A673 (cell line): ENCODE measurements around the gene RSPH9. TPM values are rescaled to one million over a fixed set of nuclear protein-coding genes. Genes with fewer than 3 reads are reported as not detected.

Experiments used
- BruUV-seq: library from RNA; stranded (reverse); fragments of 400-500 nt; replicated peaks from 2 replicates; lab custom pipeline; 2021; lab: Mats Ljungman, UMichigan
- CTCF ChIA-PET: fragments of 300-600 bp; sonication (Branson Sonifier 250); formaldehyde crosslinking; loops from one replicate; lab custom pipeline; 2022; ENCODE audit warnings: antibody characterized with exemption; lab: Charles Lee
- POLR2A ChIA-PET: fragments of 300-600 bp; sonication (Branson Sonifier 250); formaldehyde crosslinking; loops from one replicate; lab custom pipeline; 2022; ENCODE audit warnings: antibody characterized with exemption; ENCODE audit not compliant: low non-redundant PET; lab: Charles Lee
- DNase-seq: peaks from one replicate; pipeline ENCODE4 v3.0.0-alpha.2; 2015; ENCODE audit warnings: low spot score
- H3K27ac ChIP-seq: fragments of 200-600 bp; sonication (generic); 2 replicates; pipeline ENCODE4 v1.5.1; 2016; ENCODE audit warnings: mixed run types, low read depth, mild to moderate bottlenecking, mixed read lengths, antibody characterized with exemption, low read length; ENCODE audit not compliant: poor library complexity, severe bottlenecking
- H3K27me3 ChIP-seq: fragments of 200-600 bp; sonication (generic); replicated peaks from 2 replicates; pipeline ENCODE4 v1.6.1; 2017; ENCODE audit warnings: mixed run types, low read depth, mild to moderate bottlenecking, mixed read lengths, antibody characterized with exemption, low read length; ENCODE audit not compliant: insufficient read depth, poor library complexity
- H3K36me3 ChIP-seq: fragments of 200-600 bp; sonication (generic); 2 replicates; pipeline ENCODE4 v1.6.1; 2016; ENCODE audit warnings: mixed run types, mild to moderate bottlenecking, mixed read lengths, antibody characterized with exemption, low read length; ENCODE audit not compliant: insufficient read depth, poor library complexity, severe bottlenecking
- H3K4me1 ChIP-seq: fragments of 200-600 bp; sonication (generic); 2 replicates; pipeline ENCODE4 v1.6.1; 2017; ENCODE audit warnings: mixed run types, mild to moderate bottlenecking, mixed read lengths, antibody characterized with exemption, low read length; ENCODE audit not compliant: insufficient read depth, poor library complexity, severe bottlenecking
- H3K4me3 ChIP-seq: fragments of 200-600 bp; sonication (generic); 2 replicates; pipeline ENCODE4 v1.5.1; 2016; ENCODE audit warnings: low read depth, mixed run types, mild to moderate bottlenecking, mixed read lengths, low read length; ENCODE audit not compliant: poor library complexity, severe bottlenecking
- H3K9me3 ChIP-seq: fragments of 200-600 bp; sonication (generic); 2 replicates; pipeline ENCODE4 v1.6.1; 2016; ENCODE audit warnings: mixed run types, low read depth, mild to moderate bottlenecking, mixed read lengths, antibody characterized with exemption, low read length; ENCODE audit not compliant: poor library complexity, severe bottlenecking
- EZH2 ChIP-seq: fragments of 200-600 bp; sonication (generic); IDR thresholded peaks from 2 replicates; pipeline ENCODE4 v1.6.1; 2017; ENCODE audit warnings: borderline replicate concordance, low read depth, mild to moderate bottlenecking, mixed read lengths, antibody characterized with exemption, low read length; ENCODE audit not compliant: poor library complexity, severe bottlenecking
- intact Hi-C: fragments of 100-400 bp; cut with micrococcal nuclease; formaldehyde crosslinking; loops from one replicate; pipeline ENCODE4 v1.10.0; 2022; ENCODE audit not compliant: unreplicated experiment
- total RNA-seq: library from RNA; stranded (reverse); gene quantifications from 2 replicates; pipeline ENCODE4 v1.2.3, GENCODE V29; 2021
- TF ChIP-seq, protein P1 (sequence below): fragments of 300-800, 200-600 bp; sonication (generic); conservative IDR thresholded peaks from 2 replicates; pipeline ENCODE4 v1.5.1; 2017; ENCODE audit warnings: low read depth, mild to moderate bottlenecking, antibody characterized with exemption, low read length, moderate library complexity, mixed read lengths

RSPH9 gene
- total RNA-seq, 1 experiment from 2014 or later, result 0.11 TPM

- ChIA-PET POLR2A (no interaction called here), CTCF (interaction anchor here (0.5 kb wide), 1 partner anchor 601 kb away, joined by 3 read pairs; no protein-coding TSS in a partner anchor)
- no peak for TF ChIP-seq EZH2
- TF ChIP-seq, protein P1, sequence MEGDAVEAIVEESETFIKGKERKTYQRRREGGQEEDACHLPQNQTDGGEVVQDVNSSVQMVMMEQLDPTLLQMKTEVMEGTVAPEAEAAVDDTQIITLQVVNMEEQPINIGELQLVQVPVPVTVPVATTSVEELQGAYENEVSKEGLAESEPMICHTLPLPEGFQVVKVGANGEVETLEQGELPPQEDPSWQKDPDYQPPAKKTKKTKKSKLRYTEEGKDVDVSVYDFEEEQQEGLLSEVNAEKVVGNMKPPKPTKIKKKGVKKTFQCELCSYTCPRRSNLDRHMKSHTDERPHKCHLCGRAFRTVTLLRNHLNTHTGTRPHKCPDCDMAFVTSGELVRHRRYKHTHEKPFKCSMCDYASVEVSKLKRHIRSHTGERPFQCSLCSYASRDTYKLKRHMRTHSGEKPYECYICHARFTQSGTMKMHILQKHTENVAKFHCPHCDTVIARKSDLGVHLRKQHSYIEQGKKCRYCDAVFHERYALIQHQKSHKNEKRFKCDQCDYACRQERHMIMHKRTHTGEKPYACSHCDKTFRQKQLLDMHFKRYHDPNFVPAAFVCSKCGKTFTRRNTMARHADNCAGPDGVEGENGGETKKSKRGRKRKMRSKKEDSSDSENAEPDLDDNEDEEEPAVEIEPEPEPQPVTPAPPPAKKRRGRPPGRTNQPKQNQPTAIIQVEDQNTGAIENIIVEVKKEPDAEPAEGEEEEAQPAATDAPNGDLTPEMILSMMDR, result no peak
- DNase-seq, result no peak
- intact Hi-C loops, result no loop called here
- no TSS peak for BruUV-seq
- Histone ChIP-seq H3K27ac (no peak overlapping the region), H3K4me3 (no peak overlapping the region), H3K4me1 (peaks cover 24% of the 10 kb centered on the region), H3K36me3 (no peaks in the 10 kb centered on the region), H3K27me3 (no peaks in the 10 kb centered on the region), H3K9me3 (no peaks in the 10 kb centered on the region)
Observed at GRCh38 chr6:43708860-43709653, 64.2 kb downstream of the RSPH9 start.

DNA sequence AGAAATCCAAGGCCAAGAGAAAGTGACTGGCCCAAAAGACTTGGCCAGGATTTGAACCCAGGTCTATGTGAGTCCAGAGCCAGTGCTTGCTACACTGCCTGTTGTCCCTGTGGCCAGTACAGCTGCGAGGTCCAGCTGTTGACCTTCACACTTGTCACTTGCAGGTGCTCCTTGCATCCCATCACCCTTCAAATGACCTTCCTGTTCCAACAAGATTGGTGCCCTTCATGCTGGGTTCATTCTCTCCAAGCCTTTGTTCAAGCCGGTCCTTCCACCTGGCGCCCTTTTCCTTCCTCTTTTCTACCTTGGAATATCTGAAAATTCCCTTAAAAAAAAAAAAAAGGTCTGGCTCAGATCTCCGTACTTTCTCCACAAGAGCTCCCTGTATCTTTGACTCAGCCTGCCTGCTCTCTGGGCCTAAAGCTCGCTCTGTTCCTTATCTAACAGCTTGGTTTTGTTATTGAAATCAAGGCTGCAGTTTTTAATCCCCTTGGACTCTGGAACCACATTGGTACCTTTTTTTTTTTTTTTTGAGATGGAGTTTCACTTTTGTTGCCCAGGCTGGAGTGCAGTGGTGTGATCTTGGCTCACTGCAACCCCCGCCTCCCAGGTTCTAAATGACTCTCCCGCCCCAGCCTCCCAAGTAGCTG, 64.9 kb downstream of the RSPH9 start:
- Histone ChIP-seq H3K9me3 (no peaks in the 10 kb centered on the region), H3K4me3 (no peak overlapping the region), H3K36me3 (no peaks in the 10 kb centered on the region), H3K27ac (no peak overlapping the region), H3K27me3 (no peaks in the 10 kb centered on the region), H3K4me1 (peaks cover 31% of the 10 kb centered on the region)
- CTCF ChIA-PET, result interaction anchor here (0.5 kb wide), 1 partner anchor 602 kb away, joined by 3 read pairs; no protein-coding TSS in a partner anchor
- POLR2A ChIA-PET, result interaction anchor here (0.6 kb wide), 1 partner anchor 194 kb away, joined by 3 read pairs; no protein-coding TSS in a partner anchor
- intact Hi-C loops, result no loop called here
- no TSS peak for BruUV-seq
- DNase-seq, result no peak
- TF ChIP-seq, protein P1, result no peak
- TF ChIP-seq EZH2, result no peak

DNA sequence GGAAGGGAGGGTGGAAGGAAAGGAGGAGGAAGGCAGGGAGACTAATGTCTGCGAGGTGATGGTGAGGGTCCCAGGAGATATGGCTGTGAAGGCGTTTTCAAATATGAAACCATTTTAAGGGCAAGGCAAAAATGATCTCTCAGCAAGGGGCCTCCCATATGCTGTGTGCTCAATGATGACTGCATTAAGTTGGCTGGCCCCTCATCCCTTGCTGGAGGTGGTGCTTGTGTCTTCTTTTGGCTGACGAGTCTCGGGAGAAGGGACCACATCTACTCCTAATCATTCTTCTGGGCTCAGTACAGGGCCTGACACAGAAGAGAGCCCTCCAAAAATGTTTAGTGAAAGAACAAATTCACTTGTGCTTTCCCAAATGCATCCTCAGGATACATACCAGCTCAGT, 65.7 kb downstream of the RSPH9 start:
- ChIA-PET CTCF (no interaction called here), POLR2A (no interaction called here)
- TF ChIP-seq, protein P1, result no peak
- TF ChIP-seq EZH2, result no peak
- Histone ChIP-seq H3K4me3 (no peak overlapping the region), H3K27ac (no peak overlapping the region), H3K27me3 (no peaks in the 10 kb centered on the region), H3K4me1 (peaks cover 39% of the 10 kb centered on the region), H3K9me3 (no peaks in the 10 kb centered on the region), H3K36me3 (no peaks in the 10 kb centered on the region)
- DNase-seq, result no peak
- BruUV-seq, result no TSS peak
- intact Hi-C loops, result no loop called here
